Prostate gland (tissue), 2 donors: ENCODE results near the gene KCNK16. TPM values are rescaled to one million over a fixed set of nuclear protein-coding genes. Genes with fewer than 3 reads are reported as not detected.

ENCODE experiments used
- DNase-seq: peaks from one replicate; pipeline ENCODE4 v3.0.0-alpha.2; 2019; ENCODE audit warnings: low spot score
- H3K27ac ChIP-seq, 2 donors: fragments of 200-600 bp; sonication (generic); 2 replicates each; pipeline ENCODE4 v1.5.1; 2017 to 2019
- H3K27me3 ChIP-seq: fragments of 200-600 bp; sonication (generic); replicated peaks from 2 replicates; pipeline ENCODE4 v1.5.1; 2019; ENCODE audit not compliant: insufficient read depth
- H3K36me3 ChIP-seq, 2 donors: fragments of 200-600 bp; sonication (generic); 1 replicate in 1 of 2; 2 replicates in 1 of 2; pipeline versions ENCODE4 v1.5.1 to v1.8.1; 2017 to 2019
- H3K4me1 ChIP-seq: fragments of 200-600 bp; sonication (generic); replicated peaks from 2 replicates; pipeline ENCODE4 v1.5.1; 2019
- H3K4me3 ChIP-seq, 2 donors: fragments of 200-600 bp; sonication (generic); 2 replicates each; pipeline ENCODE4 v1.5.1; 2017 to 2019
- H3K9me3 ChIP-seq: fragments of 200-600 bp; sonication (generic); 2 replicates; pipeline ENCODE4 v1.5.1; 2017
- POLR2A ChIP-seq: fragments of 450-650 bp; IDR thresholded peaks from one replicate; pipeline ENCODE4 v1.6.1; 2016; ENCODE audit warnings: antibody characterized with exemption, mild to moderate bottlenecking
- POLR2AphosphoS5 ChIP-seq: sonication (generic); formaldehyde crosslinking; IDR thresholded peaks from one replicate; pipeline ENCODE4 v1.6.1; 2017; ENCODE audit warnings: antibody characterized with exemption
- WGBS: methylation state at CpG from one replicate; pipeline ENCODE4 v1.1.5; 2018; 5-methylcytosine and 5-hydroxymethylcytosine counted together
- intact Hi-C: fragments of 100-400 bp; cut with DNase I; formaldehyde crosslinking; loops from one replicate; pipeline ENCODE4 v1.14.2; 2022
- total RNA-seq, 2 donors: library from RNA; depleted of rRNA; stranded (reverse); fragments of >200 nt; gene quantifications; one replicate each; pipeline ENCODE4 v1.1.0, GENCODE V29; 2016
- TF ChIP-seq, protein P1 (sequence below), 4 experiments: fragments of 200-600 bp in 2 of 4; fragments of 450-650 bp in 2 of 4; sonication (generic) in 2 of 4; IDR thresholded peaks; 1 replicate in 3 of 4; 2 replicates in 1 of 4; pipeline ENCODE4 v1.5.1; 2016 to 2019; ENCODE audit warnings: antibody characterized with exemption in 4 of 4, mild to moderate bottlenecking in 2 of 4, moderate library complexity in 2 of 4

The KCNK16 gene
- total RNA-seq, 2 donors from 2014 or later: not detected

DNA sequence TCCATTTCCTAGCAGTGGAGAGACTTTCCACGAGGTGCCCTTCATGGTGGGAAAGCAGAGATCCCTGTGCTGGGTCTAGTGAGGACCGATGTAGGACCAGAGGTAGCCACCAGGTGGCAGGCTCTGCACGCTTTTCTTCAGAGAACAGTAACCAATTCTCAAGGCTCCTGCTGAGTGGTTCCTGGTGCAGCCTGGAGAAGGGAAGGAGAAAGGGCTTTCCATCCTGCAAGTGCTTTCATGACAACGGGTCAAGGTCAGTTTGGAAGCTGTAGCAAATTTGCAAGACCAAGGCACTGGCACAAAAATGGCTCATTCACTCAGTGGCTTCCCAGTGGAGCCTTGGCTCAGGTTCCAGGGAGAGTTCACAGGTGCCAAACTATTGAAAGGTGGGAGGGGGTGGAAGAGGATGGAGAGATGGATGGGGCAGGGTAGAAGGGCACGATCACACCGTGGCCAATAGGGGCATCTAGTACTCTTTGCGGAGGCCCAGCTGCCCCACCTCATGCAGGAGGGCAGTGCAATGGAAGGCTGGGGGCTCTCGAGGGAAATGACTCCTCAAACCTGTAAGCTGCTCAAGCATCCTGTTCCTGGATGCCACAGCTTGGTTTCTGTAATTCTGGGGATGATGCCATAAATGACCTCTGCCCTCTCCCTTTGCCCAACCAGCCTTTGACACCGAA is 25.5 kb upstream of the KCNK16 start:
- Histone ChIP-seq H3K9me3 (no peaks in the 10 kb centered on the region), H3K4me1 (no peaks in the 10 kb centered on the region), H3K36me3 (no peaks in the 10 kb centered on the region), H3K27ac (no peak overlapping the region), H3K4me3 (no peak overlapping the region), H3K27me3 (no peaks in the 10 kb centered on the region)
- TF ChIP-seq, protein P1, sequence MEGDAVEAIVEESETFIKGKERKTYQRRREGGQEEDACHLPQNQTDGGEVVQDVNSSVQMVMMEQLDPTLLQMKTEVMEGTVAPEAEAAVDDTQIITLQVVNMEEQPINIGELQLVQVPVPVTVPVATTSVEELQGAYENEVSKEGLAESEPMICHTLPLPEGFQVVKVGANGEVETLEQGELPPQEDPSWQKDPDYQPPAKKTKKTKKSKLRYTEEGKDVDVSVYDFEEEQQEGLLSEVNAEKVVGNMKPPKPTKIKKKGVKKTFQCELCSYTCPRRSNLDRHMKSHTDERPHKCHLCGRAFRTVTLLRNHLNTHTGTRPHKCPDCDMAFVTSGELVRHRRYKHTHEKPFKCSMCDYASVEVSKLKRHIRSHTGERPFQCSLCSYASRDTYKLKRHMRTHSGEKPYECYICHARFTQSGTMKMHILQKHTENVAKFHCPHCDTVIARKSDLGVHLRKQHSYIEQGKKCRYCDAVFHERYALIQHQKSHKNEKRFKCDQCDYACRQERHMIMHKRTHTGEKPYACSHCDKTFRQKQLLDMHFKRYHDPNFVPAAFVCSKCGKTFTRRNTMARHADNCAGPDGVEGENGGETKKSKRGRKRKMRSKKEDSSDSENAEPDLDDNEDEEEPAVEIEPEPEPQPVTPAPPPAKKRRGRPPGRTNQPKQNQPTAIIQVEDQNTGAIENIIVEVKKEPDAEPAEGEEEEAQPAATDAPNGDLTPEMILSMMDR (IDR thresholded peaks at IDR 0.05): peak; percentile 75 to 80 (median 78)
- no peak for TF ChIP-seq POLR2AphosphoS5
- TF ChIP-seq POLR2A: no peak
- peak; percentile 44 for DNase-seq
- intact Hi-C loops: no loop called here
- 47% methylated on average over 9 of the region's 9 CpGs for WGBS

DNA sequence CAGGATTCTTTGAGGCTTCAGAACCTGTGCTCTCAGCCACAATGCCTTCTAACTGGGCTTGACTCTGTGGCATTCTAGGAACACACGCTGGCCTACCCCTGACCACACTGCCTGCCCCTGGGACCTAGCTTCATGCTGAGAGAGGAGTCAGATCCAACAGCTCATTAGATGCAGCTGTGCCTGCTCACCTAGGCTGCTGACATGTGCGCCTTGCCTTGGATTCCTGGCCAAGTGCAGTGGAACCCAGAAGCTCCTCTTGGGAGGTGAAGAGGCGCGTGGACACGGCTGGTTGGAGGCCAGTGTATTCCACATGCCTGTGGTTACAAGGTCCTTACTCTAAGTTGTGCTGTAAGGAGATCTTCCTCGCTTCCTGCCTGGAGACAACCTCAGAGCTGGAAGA is 24.7 kb upstream of the KCNK16 start:
- Histone ChIP-seq H3K27me3 (no peaks in the 10 kb centered on the region), H3K4me3 (no peak overlapping the region), H3K4me1 (no peaks in the 10 kb centered on the region), H3K9me3 (no peaks in the 10 kb centered on the region), H3K36me3 (no peaks in the 10 kb centered on the region), H3K27ac (no peak overlapping the region)
- DNase-seq: no peak
- WGBS: 98% methylated on average over 6 of the region's 6 CpGs
- TF ChIP-seq, protein P1 (IDR thresholded peaks at IDR 0.05): no peak
- no peak for TF ChIP-seq POLR2A
- no peak for TF ChIP-seq POLR2AphosphoS5
- intact Hi-C loops: no loop called here

DNA sequence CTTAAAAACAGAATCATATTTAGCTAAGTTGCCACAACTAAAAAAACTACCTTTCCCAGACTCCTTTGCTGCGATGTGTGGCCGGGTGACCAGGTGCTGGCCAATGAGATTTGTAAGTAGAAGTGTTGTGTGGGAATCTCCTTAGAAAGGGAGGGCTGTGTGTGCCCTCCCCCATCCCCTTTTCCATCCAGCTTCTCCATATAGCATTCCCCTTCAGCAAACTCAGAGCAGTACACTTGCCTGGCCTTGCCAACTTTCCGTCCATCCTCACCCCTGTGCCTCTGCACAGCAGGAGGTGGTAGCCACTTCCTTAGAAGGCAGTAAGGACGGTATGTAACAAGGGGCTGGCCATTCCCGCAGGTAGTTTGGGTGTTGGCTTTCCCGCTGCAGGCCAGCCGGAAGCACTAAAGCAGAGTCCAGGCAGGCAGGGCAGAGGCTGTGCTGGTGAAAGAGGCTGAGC is 22.3 kb upstream of the KCNK16 start:
- H3K36me3 ChIP-seq: no peaks in the 10 kb centered on the region
- no peaks in the 10 kb centered on the region for H3K27me3 ChIP-seq
- intact Hi-C loops: no loop called here
- H3K4me3 ChIP-seq: no peak overlapping the region
- WGBS: 86% methylated on average over 7 of the region's 7 CpGs
- H3K4me1 ChIP-seq: no peaks in the 10 kb centered on the region
- TF ChIP-seq POLR2AphosphoS5 (no peak), POLR2A (no peak)
- TF ChIP-seq, protein P1 (IDR thresholded peaks at IDR 0.05): no peak
- H3K9me3 ChIP-seq: no peaks in the 10 kb centered on the region
- H3K27ac ChIP-seq: no peak overlapping the region
- DNase-seq: no peak

DNA sequence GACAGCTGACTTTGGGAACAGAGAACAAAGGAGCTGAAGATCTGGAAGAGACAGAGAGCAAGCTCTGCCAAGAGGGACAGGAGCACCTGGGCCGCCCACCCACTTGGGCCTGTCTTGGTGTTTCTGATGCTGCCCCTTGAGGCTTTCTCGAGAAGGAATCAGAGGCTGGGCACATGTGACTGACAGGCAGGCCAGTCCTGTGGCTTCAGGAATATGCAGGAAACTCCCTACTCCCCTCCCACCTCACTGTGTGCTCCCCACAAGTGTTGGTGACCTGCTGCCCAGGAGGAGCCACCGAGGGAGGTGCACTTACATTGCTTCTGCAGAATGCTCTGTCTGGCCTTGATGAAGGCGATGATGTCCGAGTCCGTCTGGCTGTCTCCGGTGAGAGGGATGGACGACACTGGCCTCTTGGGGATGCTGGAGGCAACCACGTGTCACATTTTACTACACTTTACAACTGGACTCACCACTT is 20.9 kb upstream of the KCNK16 start:
- DNase-seq: no peak
- no peaks in the 10 kb centered on the region for H3K4me1 ChIP-seq
- no peak overlapping the region for H3K4me3 ChIP-seq
- no peaks in the 10 kb centered on the region for H3K36me3 ChIP-seq
- no peaks in the 10 kb centered on the region for H3K9me3 ChIP-seq
- H3K27me3 ChIP-seq: no peaks in the 10 kb centered on the region
- TF ChIP-seq POLR2AphosphoS5: no peak
- TF ChIP-seq POLR2A: no peak
- TF ChIP-seq, protein P1 (IDR thresholded peaks at IDR 0.05): no peak
- WGBS: 79% methylated on average over 9 of the region's 9 CpGs
- H3K27ac ChIP-seq: no peak overlapping the region
- intact Hi-C loops: no loop called here
